Activated CD4-positive, alpha-beta T cell treated with anti-CD3 and anti-CD28 coated beads, Interleukin-2, amount 50 U/mL, for 48 hours (primary cell): ENCODE results near the gene ABCA13.
"Not testable (repeated sequence)": the region's sequence is repeated elsewhere in the genome, so short reads cannot be mapped to it uniquely, and the experiment has no call there.

Experiments used
- DNase-seq, 2 experiments: peaks; one replicate each; pipeline ENCODE4 v3.0.0-alpha.2; 2020

ABCA13 gene

DNA sequence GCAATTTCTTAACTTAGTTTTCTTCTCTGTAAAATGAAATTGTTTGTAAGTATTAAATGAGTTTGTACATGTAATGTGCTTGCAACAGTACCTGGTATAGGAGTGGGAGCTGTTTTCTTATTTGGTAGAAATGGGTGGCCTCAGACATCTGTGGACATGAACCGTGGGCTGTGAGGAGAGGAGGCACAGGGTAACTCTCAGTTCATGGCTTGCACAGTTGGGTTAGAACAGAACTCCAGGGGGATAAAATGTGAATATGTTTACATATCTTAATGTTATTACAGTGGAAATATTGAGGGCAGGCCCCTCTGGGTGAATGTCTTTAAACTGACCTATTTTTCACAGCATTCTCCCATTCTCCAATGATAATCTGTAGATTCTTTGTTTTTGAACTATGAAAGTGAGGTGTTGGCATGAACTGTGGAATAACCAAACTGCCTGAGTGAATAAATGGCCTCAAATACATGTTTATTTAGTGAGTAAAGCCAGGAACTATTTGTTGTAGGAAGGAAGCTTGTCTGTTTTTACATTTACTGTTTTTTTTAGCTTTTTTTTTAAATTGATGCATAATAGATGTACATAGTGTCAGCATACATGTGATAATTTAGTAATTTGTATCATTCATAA, 2.6 kb downstream of the ABCA13 start:
- DNase-seq: no peak

DNA sequence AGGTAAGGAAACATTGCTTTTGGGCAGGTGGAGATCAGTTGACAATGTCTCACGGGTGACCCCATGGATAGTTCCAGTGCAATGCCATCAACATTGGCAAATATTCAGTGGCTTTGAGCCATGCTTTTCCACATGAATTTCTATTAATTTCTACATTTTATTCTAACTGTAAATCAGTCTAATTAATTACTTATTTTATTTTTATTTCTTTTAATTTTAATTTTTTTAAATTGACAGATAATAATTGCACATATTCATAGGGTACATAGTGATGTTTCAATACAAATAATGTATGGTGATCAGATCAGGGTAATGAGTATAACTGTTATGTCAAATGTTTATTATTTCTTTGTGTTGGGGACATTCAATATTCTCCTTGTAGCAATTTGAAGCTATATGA, 3.8 kb downstream of the ABCA13 start:
- no peak for DNase-seq

DNA sequence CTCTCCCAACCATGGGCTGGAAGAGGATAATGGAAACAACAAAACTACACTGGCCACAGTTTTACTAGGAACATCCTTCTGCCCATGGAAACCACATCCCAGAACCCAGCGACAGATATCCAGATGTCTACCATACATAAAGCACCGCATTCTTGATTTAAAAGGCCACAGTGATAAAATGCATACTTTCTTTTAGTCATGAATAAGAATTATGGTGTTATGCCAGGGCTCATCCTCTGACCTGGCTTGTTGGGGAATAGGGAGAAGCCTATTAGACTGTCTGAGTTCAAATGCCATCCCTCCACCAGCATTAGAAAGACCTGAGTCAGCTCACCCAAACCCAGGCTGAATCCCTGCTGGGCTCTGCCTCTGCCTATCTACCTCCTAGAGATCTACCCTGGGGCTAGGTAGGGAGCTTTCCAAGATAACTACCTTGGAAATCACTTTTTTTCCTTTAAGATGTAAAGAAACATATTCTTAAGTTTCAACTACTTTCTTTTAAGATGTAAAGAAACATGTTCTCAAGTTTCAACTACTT, 5.2 kb downstream of the ABCA13 start:
- no peak for DNase-seq

DNA sequence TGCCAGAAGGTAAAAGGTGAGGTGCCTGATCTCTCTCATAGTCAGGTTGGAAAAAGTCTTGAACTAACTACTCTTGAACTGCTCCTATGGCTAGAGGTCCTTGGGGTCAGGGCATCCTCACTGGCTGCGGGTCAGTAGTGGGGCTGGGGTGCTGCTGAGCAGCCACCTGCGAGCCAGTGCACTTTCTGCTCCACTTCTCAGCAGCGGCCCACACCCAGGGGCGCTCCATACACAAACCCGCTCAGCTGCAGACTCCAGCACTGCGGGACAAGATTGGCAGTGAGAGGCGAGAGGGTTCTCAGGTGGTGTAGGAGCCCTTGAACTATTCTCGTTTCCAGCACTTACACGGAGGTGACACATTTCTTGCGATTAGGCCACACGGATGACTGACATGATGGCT, 6.0 kb downstream of the ABCA13 start:
- DNase-seq: no peak

DNA sequence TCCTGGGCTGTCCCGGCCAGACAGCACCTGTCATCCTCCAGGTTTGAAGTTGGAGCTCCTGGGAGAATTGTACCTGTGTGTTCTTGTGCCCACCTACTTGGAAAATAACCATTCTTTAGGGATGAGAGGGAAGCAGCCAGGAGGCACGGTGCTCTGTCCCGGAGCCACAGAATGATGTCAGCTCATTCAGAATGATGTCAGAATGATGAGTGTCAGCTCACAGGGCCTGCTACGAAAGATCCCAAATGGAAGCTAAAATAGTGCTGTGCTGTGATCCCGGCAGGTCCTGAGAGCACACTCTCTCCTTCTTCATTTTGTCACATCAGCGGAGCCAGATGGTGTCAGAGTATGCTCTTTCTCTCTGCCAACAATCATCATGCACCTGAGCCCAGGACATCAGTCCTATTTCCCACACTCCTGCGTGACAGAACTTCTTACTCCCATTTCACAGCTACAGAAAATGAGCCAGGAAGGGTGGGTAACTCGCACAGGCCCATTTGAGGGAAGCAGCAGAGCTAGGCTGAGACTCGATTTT, 8.3 kb downstream of the ABCA13 start:
- no peak for DNase-seq

DNA sequence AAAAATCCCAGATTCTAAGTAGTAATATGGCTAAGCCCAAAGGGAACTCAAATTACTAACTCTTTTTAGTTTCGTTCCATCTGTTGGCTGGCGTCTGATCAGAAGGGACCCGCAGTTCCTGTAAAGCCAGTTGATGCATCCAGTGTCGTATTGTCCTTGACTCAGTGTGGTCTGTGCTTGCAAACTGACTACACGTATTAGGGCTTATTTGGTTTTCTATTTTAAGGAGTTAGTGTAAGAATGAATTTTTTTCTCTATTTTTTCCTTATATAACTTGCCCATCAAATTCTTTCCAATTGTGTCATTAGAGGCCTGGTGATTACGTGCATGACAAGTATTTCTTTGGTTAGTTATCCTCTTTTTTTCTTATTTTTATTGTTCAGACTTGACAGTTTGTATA, 9.7 kb downstream of the ABCA13 start:
- DNase-seq: no peak

DNA sequence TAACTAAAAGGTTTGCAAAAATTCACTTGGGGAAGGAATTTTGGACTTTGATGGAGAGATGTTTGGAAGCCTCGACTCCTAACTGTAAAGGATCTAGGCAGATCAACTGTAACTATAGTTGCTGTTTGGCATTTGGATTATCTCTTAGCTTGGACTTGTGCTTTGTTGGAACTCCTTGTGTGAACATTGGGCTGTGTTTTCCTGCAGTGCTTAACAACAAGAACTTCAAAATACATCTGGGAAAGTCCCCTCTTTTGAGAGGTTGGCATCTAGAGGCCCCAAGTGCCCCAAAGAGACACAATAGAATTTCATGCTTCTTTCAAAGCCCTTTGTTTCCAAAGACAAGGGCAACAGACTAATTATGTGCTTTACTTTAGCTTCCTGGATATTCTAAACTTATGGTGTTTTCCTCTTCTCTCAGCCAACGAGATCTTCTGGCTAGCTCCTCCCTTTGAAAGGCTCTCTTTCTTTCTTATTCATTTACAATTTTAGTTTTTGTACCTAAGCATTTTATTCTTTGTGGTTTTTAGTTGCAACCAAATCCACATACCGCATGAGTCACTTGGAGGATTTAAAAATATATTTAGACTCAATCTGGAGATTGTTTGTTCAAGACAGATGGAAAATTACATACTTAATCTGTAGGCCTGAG, 11.6 kb downstream of the ABCA13 start:
- no peak for DNase-seq

DNA sequence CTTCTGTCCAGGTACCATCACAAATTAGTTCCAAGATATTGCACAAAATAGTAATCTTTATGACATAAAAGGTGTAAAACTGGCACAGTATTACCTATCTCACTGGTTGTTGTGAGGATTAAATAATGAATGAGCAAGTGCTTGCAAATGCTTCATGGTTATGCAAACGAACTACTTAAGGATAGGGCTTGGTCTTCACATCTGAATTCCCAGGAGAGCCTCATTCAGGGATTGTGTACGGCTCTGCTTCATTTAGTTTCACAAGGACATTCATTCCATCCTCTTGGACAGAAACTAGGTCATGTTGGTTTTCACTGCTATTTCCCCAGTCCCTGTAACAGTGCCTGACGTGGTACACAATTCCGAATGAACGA, 12.1 kb downstream of the ABCA13 start:
- DNase-seq: no peak

DNA sequence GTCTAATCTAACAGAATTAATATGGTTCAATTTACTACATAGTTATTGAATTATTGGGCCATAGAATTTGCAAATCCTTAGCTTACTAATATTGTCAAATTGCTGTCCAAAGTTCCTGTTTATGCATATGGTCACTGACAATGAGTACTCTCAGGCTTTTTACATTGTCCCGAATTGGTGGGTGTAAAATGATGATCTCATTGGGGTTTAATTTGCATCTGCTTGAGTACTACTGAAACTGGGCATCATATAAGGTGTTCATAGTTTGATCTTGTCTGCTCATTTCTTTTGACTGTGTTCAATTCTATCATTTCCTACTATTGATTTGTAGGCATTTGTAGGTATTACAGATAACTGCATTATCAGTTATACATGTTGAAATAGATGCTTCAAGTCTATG, 12.7 kb downstream of the ABCA13 start:
- no peak for DNase-seq

DNA sequence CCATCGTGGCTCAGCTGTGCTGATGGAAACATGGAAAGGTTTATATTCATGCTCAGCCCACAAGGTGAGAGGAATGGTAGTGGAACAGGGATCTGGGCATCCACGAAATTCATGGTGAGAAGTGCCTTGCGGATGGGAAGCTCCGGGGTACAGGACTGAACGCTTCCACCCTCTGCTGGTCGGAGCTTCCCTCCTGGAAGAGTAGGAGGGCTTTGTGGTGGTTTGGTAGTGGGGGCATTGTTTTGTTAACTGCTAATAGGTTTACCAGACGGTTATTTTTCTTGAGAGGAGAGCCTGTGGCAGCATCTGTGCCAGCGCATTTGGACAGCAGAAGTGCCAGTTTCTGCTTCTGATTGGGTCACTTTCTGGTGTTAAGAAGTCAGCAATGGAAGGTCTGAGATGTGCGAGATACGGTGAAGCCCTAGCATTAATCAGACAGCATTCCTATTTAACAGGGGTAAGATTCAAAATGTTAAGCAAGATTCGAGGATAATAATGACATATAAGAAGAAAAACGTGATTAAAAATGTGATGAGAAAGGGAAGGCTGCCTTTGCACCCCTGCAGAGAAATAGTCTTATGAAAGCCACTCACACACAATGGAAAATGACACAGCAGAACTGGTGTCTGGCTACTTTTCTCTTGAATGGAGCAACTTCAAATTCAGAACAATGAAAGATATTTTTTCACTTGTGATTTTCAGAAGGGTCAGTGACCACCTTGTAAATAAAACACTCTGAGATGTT, 17.7 kb downstream of the ABCA13 start:
- no peak for DNase-seq

DNA sequence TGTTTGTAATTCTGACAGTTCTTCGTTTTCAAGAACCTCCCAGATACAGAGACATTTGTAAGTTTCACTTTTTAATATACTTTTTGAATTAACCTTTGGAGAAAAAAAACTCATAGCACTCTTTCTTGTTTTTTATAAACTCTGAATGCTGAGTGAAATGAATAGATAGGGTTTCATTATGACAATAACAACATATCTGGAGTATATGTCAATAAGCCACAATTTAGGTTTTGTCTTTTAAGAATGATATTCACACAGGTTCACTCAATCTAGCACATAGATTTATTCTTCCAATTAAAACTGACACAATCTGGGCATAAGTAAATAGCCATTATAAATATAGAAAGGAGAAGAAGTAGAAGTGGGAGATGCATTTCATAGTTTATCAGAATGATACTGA, 21.7 kb downstream of the ABCA13 start:
- DNase-seq: no peak

DNA sequence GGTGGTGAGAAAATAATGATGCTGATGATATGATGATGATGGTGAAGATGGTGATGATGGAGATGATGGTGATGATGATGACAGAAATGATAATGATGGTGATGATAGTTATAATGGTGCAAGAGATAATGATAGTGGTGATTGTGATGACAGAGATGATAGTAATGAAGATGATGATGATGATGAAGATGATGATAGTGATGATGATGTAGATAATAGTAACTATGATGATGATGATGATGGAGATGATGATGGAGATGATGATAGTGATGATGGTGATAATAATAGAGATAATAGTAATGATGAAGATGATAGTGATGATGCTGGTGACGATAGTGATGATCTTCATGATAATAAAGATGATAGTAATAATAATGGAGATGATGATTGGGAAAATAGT, 22.2 kb downstream of the ABCA13 start:
- DNase-seq: no peak

DNA sequence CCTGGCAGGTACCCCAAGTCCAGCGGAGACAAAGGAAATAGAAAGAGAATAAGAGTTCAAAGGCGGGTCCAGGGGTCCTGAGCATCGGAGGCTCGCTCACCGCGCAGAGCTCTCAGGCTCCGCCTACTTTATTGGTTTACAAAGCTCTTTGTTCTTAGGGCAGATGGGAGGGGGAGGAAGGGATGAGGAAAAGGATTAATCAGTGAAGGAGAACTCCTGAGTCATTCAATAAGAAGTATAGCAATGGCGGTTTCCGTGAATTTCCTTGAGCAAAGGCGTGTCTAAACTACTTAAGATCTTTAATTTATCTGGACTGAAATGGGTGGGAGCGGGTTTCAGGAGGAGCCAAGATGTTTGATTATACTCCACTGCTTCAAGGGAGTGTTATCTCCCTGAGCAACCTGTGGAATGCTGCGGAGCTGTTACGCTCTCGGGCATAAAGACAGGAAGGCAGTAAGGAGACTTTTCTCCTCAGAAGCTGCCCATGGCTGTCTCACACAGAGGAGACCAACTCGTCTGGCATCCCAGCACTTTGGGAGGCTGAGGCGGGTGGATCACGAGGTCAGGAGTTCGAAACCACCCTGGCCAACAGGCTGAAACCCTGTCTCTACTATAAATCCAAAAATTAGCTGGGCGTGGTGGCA, 29.8 kb downstream of the ABCA13 start:
- DNase-seq: not testable (repeated sequence)

DNA sequence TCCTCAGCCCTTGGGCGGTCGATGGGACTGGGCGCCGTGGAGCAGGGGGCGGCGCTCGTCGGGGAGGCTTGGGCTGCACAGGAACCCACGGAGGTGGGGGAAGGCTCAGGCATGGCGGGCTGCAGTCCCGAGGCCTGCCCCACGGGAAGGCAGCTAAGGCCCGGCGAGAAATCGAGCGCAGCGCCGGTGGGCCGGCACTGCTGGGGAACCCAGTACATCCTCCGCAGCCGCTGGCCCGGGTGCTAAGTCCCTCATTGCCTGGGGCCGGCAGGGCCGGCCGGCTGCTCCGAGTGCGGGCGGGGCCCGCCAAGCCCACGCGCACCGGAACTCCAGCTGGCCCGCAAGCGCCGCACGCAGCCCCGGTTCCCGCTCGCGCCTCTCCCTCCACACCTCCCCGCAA, 31.7 kb downstream of the ABCA13 start:
- not testable (repeated sequence) for DNase-seq

DNA sequence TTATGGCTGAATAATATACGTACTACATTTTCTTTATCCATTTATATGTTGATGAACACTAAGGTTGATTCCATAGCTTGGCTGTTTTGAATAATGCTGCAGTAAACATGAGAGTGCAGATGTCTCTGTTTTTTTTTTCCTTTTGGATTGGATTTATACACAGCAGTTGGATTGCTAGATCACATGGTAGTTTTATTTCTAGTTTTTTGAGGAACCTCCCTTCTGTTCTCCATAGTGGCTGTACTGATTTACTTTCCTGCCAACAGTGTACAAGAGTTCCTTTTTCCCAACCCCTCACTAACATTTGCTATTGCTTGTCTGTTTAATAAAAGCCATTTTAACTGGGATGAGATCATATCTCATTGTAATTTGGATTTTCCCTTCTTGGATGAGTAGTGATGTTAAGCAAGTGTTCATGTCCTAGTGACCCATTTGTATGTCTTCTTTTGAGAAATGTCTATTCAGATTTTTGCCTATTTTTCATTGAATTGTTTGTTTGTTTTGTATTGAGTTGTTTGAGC, 36.0 kb downstream of the ABCA13 start:
- no peak for DNase-seq

DNA sequence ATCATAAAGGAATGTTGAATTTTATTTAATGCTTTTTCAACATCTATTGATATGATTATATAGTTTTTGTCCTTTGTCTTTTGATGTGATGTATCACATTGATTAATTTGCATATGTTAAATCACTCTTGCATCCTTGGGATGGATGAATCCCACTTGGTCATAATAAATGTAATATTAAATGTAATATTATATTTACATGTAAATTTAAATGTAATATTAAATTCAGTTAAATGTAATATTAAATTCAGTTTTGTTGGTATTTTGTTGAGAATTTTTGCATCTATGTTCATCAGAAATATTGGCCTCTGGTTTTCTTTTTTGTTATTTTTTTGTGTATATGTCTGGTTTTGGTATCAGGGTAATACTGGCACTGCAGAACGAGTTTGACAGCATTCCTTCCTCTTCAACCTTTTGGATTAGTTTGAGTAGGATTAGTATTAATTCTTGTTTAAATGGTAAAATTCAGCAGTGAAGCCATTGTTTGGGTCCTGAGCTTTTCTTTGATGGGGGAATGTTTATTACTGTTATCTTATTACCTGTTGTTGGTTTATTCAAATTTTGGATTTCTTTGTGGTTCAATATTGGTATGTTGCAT, 37.8 kb downstream of the ABCA13 start:
- no peak for DNase-seq

DNA sequence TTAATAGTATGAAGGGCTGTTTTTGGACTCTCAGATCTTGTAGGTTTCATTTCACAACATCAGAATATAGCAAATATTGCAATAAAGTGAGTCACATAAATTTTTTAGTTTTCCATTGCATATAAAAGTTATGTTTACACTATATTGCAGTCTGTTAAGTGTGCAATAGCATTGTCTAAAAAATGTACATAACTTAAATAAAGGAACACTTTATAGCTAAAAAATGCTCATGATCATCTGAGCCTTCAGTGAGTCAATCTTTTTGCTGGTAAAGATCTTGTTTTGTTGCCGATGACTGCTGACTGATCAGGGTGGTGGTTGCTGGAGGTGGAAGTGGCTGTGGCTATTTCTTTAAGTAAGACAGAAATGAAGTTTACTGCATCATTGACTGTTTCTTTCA, 42.0 kb downstream of the ABCA13 start:
- DNase-seq: no peak

DNA sequence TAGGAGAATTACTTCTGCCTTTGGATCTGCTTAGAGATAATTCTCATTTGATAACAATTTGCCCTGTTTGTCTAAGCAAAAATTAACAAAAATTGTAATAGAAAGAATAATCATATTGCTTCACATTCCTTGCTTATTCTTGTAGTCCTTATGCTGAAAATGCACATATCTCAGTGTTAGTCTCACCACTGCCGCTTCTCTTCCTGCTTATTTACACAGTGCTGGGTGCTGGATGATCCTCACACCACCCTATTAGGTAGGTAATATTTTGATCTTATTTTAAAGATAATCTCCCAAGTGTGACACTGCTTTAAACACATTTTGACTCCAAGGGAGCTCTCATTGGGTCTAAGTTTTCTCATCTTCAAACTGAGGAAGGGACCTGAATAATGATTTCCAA, 46.0 kb downstream of the ABCA13 start:
- no peak for DNase-seq

DNA sequence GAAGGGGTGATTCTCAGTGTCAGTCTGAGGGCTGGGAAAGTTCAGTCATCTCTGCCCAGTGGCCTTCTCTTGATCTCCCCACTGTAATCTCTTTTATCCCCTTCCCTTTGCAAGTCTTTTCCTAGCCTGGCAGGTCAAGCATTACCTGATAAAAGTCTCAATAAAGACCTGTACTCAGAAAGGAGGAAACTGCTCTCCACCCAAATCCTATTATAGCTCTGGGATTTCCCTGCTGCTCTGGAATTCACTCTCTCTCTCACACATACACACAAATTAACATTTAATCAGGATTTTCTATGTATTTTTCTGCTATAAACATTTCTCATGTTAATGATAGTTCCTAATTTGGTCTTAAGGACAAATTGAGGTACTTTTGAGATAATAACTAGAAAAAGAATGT, 46.5 kb downstream of the ABCA13 start:
- no peak for DNase-seq

DNA sequence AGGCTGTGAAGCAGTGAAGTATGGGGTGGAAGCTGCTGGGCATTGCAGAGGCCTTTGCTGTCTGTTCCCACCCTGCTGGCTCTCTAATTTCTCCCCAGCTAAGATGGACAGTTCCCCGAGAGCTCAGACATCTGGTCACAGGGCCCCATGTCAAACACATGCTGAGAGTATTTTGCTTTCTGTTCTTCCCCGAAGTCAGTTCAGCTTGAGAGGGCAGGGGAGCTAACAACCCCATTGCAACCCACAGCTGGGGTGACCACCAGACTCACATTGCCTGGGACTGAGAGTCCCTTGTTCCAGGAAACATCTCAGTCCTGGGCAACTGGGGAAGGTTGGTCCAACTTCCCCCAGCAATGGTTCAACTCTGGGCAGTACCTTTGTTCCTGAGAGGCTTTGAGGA, 52.8 kb downstream of the ABCA13 start:
- no peak for DNase-seq

DNA sequence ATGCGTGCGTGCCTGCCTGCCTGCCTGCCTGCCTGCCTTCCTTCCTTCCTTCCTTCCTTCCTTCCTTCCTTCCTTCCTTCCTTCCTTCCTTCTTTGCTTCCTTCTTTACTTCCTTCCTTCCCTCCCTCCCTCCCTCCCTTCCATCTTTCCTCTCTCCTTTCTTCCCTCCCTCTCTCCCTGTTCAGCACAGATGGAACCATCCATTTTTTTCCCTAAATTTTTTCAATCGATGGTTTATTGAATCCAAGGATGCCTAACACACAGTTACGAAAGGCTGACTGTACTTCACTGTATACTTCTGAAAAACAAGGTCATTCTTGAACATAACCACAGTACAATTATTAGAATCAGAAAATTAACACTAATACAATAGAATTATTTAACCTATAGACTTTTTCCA, 53.8 kb downstream of the ABCA13 start:
- no peak for DNase-seq

DNA sequence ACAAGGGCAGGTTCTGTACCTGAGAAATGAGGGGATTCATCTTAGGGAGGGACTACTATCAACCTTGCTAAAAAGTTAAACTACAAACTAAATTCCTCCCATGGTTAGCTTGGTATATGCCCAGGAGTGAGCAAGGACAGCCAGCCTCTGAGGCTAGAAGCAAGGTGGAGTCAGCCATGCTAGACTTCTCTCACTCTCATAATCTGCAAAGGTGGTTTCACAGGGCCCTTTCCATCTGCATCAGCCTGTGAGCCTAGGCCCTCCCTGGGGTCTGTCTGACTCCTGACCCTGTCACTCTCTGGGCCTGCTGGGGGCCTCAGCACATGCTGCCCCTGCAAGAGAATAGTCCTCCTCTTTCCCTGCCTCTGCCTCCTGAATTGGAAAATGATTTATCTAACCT, 66.1 kb downstream of the ABCA13 start:
- DNase-seq: no peak

DNA sequence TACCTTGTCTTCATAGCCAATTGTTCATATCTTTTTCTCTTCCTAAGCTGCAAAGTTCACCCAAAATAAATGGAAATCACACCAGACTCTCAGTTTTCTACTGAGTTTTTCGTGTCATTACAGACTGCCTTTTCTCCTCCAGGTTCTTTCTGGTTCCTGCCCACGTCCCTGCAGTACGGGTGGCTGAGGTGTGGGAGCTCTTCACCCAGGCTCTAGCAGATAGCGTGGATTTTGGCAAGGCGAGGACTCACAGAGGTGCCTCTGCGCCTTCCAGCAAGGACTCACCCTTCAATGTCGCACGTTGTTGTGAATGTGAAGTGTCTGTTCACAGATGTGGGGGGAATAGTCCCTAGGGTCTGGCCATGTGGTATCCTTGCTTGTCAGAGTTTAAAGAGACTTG, 71.6 kb downstream of the ABCA13 start:
- DNase-seq: no peak
